HEK293T (cell line): ENCODE data around the gene SCYGR6.

Source experiments
- ARNT ChIP-seq: fragments of 450-650 bp; IDR thresholded peaks from 2 replicates; pipeline ENCODE4 v1.6.1; 2017; ENCODE audit warnings: mild to moderate bottlenecking
- BHLHE40 ChIP-seq: fragments of 450-650 bp; IDR thresholded peaks from 2 replicates; pipeline ENCODE4 v1.6.1; 2016; ENCODE audit warnings: mild to moderate bottlenecking, moderate library complexity, borderline replicate concordance
- CTBP1 ChIP-seq: fragments of 450-650 bp; IDR thresholded peaks from 2 replicates; pipeline ENCODE4 v1.6.1; 2016; ENCODE audit warnings: borderline replicate concordance
- ELF4 ChIP-seq: fragments of 450-650 bp; IDR thresholded peaks from 2 replicates; pipeline ENCODE4 v1.6.1; 2017; ENCODE audit warnings: antibody characterized with exemption
- FOXA1 ChIP-seq: fragments of 450-650 bp; IDR thresholded peaks from 2 replicates; pipeline ENCODE4 v1.6.1; 2016; ENCODE audit warnings: mild to moderate bottlenecking
- FOXK2 ChIP-seq: fragments of 450-650 bp; IDR thresholded peaks from 2 replicates; pipeline ENCODE4 v1.6.1; 2016; ENCODE audit warnings: mild to moderate bottlenecking
- FOXM1 ChIP-seq: fragments of 450-650 bp; IDR thresholded peaks from 2 replicates; pipeline ENCODE4 v1.6.1; 2017; ENCODE audit warnings: mild to moderate bottlenecking, borderline replicate concordance
- L3MBTL2 ChIP-seq: fragments of 450-650 bp; conservative IDR thresholded peaks from 2 replicates; pipeline ENCODE4 v1.6.1; 2016; ENCODE audit warnings: mild to moderate bottlenecking
- NFRKB ChIP-seq: fragments of 450-650 bp; IDR thresholded peaks from 2 replicates; pipeline ENCODE4 v1.6.1; 2016; ENCODE audit warnings: mild to moderate bottlenecking, moderate library complexity
- PKNOX1 ChIP-seq: fragments of 450-650 bp; IDR thresholded peaks from 2 replicates; pipeline ENCODE4 v1.6.1; 2016
- SP1 ChIP-seq: fragments of 450-650 bp; IDR thresholded peaks from 2 replicates; pipeline ENCODE4 v1.6.1; 2017
- SUZ12 ChIP-seq: fragments of 450-650 bp; IDR thresholded peaks from 2 replicates; pipeline ENCODE4 v1.6.1; 2016; ENCODE audit warnings: mild to moderate bottlenecking
- TARDBP ChIP-seq: fragments of 450-650 bp; IDR thresholded peaks from 2 replicates; pipeline ENCODE4 v1.6.1; 2016
- ZNF384 ChIP-seq: fragments of 450-650 bp; IDR thresholded peaks from 2 replicates; pipeline ENCODE4 v1.6.1; 2016

GRCh38 chr2:227701556-227701955, 23.0 kb downstream of the SCYGR6 start:
- no peak for TF ChIP-seq FOXM1
- no peak for TF ChIP-seq FOXK2
- TF ChIP-seq SUZ12, result no peak
- no peak for TF ChIP-seq ARNT
- no peak for TF ChIP-seq TARDBP
- no peak for TF ChIP-seq L3MBTL2
- no peak for TF ChIP-seq CTBP1
- TF ChIP-seq ELF4, result no peak
- no peak for TF ChIP-seq NFRKB
- no peak for TF ChIP-seq BHLHE40
- TF ChIP-seq SP1, result no peak
- no peak for TF ChIP-seq PKNOX1
- TF ChIP-seq ZNF384, result no peak
- no peak for TF ChIP-seq FOXA1
